GM23248 (cell line): Measurements from ENCODE around the gene PLA2G4C.

ENCODE experiments used
- EZH2 ChIP-seq: fragments of 200-600 bp; sonication (generic); IDR thresholded peaks from 2 replicates; pipeline ENCODE4 v1.6.1; 2018; ENCODE audit warnings: antibody characterized with exemption, mild to moderate bottlenecking; ENCODE audit not compliant: insufficient read depth, poor library complexity, severe bottlenecking
- EZH2phosphoT487 ChIP-seq: fragments of 200-600 bp; sonication (generic); IDR thresholded peaks from 2 replicates; pipeline ENCODE4 v1.6.1; 2018; ENCODE audit warnings: antibody characterized with exemption, moderate library complexity, mild to moderate bottlenecking, low read depth; ENCODE audit not compliant: insufficient read depth

DNA sequence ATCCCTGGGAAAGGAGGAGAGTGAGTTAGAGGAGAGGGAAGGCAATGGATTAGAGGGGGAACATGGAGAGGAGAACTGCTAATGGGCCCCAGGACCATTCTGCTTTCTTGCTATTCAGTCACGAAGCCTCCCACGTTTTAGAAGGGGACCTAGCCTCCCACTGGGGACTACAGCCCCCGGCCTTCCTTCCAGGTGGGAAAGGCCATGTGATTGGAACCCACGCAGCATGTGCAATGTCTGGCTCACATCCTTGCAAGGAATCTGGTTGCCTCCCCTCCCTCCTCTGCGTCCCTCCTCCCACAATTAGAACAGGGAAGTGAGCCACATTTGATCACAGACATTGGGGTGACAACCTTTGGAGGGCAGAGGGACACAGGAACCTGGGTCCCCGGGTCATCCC, 22.5 kb upstream of the PLA2G4C start:
- TF ChIP-seq EZH2 (no peak), EZH2phosphoT487 (no peak)
